Measurements from ENCODE around the gene KNSTRN.

DNA sequence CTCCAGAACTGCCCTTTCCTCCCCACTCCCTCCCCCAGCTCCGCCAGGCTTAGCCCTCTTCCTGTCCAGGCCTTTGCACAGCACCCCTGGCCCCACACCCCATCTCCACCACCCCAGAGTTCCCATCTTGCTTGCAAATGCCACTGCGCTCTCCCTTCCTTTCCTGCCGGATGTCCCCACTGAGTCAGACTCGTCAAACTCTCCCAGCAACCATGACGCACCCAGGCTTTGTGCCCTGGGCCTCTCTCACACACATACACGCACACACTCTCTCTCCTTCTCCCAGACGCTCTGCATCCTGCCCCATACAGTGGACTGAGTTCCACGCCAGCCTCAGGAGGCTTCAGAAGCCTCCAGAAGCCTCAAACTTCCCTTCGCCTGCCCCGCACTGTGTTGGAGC is 39.0 kb upstream of the KNSTRN start:
- TF ChIP-seq, protein P1, sequence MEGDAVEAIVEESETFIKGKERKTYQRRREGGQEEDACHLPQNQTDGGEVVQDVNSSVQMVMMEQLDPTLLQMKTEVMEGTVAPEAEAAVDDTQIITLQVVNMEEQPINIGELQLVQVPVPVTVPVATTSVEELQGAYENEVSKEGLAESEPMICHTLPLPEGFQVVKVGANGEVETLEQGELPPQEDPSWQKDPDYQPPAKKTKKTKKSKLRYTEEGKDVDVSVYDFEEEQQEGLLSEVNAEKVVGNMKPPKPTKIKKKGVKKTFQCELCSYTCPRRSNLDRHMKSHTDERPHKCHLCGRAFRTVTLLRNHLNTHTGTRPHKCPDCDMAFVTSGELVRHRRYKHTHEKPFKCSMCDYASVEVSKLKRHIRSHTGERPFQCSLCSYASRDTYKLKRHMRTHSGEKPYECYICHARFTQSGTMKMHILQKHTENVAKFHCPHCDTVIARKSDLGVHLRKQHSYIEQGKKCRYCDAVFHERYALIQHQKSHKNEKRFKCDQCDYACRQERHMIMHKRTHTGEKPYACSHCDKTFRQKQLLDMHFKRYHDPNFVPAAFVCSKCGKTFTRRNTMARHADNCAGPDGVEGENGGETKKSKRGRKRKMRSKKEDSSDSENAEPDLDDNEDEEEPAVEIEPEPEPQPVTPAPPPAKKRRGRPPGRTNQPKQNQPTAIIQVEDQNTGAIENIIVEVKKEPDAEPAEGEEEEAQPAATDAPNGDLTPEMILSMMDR (IDR thresholded peaks at IDR 0.05), result no peak
- TF ChIP-seq POLR2AphosphoS5 (IDR thresholded peaks at IDR 0.05), result peak in 1 of 4 donors; percentile 29
